ENCODE results near the gene FAM168B.

DNA sequence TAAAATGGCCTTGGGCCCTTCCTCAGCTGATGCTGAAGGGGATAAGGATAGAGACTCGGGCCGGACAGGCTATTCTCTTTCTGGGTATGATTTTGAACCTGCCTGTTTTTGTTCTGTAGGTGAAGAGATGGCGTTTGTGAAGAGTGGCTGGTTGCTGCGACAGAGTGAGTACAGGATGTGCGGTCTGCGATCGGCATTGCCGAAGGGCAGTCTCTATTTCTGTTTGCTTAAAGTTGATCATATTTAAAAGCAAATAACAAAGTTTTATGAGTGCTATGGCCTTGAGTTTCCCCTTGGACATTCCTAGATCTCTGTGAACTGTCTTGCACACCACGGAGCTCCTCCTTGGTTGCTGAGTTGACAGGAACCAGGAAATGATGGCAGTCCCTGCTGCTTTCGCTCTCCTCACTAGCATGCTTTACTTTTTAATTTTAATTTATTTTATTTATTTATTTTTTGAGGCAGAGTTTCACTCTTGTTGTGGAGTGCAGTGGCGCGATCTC lies 27.6 kb upstream of the FAM168B start:
- TF ChIP-seq, protein P1, sequence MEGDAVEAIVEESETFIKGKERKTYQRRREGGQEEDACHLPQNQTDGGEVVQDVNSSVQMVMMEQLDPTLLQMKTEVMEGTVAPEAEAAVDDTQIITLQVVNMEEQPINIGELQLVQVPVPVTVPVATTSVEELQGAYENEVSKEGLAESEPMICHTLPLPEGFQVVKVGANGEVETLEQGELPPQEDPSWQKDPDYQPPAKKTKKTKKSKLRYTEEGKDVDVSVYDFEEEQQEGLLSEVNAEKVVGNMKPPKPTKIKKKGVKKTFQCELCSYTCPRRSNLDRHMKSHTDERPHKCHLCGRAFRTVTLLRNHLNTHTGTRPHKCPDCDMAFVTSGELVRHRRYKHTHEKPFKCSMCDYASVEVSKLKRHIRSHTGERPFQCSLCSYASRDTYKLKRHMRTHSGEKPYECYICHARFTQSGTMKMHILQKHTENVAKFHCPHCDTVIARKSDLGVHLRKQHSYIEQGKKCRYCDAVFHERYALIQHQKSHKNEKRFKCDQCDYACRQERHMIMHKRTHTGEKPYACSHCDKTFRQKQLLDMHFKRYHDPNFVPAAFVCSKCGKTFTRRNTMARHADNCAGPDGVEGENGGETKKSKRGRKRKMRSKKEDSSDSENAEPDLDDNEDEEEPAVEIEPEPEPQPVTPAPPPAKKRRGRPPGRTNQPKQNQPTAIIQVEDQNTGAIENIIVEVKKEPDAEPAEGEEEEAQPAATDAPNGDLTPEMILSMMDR (IDR thresholded peaks at IDR 0.05) = no peak
- no peak for TF ChIP-seq POLR2A (IDR thresholded peaks at IDR 0.05)

Measured in adrenal gland (tissue), 5 donors.